Measurements from ENCODE around the gene UCP3.

DNA sequence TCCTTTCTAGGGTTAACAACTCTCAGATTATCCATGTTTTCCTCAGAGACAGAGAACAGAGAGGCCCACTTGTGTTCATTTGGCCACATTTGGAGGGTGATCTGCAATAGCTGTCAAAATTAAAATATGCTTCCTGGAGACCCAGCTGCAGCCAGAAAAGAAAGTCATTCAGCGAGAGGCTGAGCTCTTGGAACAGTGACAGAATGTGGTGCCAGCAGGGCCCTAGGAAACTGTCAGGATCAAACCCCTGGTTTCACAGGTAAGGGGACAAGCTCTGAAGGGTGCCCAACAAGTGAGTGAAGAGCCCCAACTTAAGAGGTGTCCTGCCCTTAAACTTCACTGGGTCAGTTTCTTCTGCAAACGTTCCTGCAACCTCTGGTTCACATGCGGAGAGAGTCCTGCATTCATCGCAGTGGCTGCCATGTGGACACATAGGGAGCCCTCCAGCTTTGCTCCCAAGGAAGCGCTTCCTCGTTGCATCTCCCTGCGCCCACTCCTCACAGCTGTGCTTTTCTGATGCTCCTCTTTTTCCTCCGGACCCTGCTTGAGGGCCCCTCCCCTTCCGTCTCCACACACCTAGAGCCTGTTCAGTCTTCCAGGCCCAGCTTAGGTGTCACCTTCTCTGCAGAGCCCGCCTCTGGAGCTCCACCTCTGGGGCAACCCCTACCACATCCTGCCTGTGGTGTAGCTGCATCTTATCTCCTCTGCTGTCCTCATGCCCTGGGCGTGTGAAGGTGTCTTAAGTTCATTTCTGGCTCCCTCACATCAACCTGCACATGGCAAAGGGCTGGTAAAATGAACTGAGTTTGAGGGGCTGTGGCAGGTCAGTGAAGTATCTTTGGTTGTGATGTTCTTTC is 3.9 kb downstream of the UCP3 start:
- TF ChIP-seq GATA1 (IDR thresholded peaks at IDR 0.05; ENCODE audit: low read depth, low read length) = no peak
- no peak for TF ChIP-seq POLR2A (IDR thresholded peaks at IDR 0.05; ENCODE audit: low read length)

All from erythroblast (primary cell).